GM18517 (cell line): ENCODE results near the gene HLA-DRA.

Source experiments
- ATAC-seq: cut with Tn5 transposase; IDR thresholded peaks from one replicate; pipeline ENCODE4 v1.9.1; 2021; ENCODE audit warnings: mild to moderate bottlenecking, moderate library complexity; ENCODE audit not compliant: unreplicated experiment

Gene HLA-DRA

DNA sequence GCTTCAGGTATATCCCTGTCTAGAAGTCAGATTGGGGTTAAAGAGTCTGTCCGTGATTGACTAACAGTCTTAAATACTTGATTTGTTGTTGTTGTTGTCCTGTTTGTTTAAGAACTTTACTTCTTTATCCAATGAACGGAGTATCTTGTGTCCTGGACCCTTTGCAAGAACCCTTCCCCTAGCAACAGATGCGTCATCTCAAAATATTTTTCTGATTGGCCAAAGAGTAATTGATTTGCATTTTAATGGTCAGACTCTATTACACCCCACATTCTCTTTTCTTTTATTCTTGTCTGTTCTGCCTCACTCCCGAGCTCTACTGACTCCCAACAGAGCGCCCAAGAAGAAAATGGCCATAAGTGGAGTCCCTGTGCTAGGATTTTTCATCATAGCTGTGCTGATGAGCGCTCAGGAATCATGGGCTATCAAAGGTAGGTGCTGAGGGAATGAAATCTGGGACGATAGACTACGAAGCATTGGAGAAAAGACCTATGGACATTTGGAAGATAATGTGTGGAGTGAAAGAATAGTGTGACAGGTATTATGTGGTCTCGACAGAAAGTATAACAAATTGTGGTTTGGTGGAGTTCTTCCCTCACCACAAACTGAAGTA is at the start of gene HLA-DRA:
TSS of gene HLA-DRA (plus strand) at position 286 of the 613 bp plus-strand sequence. CDS start at position 350, 64 bp downstream.
- ATAC-seq = peak; percentile 70

DNA sequence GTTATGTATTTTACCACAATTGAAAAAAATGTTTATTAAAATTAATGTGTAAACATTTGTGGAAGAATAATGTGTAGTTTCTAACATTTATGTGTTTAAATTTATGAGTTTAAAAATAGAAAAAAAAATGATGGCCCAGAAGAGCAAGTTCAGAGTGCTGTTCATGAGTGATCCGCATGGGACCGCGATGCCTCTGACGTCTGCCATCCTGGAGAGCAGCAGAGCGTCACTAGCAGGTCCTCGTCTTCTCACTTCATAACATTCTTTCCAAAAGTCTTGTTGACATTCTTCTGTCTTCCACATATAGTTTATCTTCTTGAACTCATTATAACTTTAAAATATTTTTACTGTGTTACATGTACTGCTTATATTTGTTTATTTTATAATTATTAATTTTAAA is 48.2 kb upstream of the HLA-DRA start:
- ATAC-seq = no peak

DNA sequence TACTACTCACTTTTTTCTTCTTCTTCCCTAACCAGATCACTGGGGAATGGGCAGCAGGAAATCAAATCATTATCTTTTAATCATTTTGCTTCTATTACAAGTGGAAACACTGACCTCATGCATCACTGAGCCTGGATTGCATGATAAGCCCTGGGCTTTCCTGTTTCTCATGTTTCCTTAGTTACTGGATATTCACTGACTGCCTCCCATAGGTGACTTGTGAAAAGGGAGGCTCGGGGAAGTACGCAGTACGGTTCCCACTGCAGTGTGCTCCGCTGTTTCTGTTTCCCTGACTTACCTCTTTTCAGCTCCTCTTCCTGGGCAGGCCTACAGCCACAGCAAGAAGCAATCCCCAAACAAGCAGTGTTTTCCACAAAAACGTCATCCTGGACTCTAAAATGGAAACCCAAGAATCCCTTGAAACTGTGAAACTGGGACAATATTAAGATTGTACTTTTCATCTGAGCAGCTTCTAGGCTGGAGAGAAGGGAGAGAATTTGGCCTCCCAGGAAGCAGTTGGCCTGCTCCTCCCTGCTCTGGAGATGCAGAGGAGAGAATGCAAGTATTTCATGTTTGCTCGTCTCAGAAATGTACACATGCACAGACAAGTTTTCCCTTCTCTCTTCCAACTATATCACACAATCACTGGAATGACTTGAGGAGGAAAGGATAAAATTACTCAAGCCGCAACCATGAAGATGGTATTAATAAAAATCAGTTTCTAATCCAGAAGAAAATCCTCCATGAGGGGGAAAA is 45.8 kb upstream of the HLA-DRA start:
- ATAC-seq = no peak

DNA sequence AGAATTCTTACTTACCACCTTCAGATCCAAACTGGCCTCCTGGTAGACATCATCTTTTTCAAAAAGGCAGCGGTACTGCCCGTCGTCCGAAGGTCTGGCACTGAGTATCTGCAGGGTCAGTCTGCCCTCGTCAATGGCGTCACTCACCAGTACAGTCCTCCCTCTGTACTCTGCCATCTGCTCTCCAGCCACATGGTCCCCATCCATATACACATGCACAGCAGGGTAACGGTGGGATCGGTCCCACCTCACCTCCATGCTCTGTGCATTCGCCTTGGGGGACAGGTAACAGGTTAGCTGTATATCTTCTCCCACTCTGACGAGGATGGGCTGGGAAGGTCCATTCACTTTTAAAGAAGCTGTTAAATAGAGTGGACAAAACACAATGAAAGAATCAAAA is 43.7 kb upstream of the HLA-DRA start:
- ATAC-seq = no peak

DNA sequence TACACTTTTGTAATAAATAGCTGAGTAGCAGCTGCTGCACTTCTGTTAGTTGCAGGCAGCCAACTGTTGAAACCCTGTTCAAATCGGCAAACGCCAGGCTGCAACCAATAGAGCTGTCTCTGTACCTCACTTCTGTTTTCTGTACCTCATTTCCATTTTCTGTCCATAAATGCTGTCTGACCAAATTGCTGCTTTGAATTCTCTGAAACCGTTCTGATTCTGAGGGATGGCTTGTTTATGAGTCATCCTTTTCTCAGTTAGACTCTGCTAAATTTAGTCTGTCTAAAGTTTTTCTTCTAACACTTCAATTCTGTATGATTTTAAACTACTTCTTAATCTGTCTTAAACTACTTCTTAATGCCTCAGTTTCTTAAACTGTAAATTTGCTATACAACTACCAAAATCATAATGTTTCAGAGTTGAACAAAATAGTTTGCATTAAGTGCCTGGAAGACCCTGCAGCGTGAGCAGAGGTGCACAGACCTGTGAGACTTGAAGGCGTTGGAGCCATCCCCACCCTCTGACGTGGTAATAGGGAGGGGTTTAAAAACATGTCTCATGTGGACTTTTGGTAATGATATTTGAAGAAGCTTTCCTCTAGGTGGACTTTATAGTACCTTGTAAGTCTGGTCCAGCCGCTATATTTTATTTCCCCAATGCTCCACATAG is 42.3 kb upstream of the HLA-DRA start:
- peak; percentile 87 for ATAC-seq

DNA sequence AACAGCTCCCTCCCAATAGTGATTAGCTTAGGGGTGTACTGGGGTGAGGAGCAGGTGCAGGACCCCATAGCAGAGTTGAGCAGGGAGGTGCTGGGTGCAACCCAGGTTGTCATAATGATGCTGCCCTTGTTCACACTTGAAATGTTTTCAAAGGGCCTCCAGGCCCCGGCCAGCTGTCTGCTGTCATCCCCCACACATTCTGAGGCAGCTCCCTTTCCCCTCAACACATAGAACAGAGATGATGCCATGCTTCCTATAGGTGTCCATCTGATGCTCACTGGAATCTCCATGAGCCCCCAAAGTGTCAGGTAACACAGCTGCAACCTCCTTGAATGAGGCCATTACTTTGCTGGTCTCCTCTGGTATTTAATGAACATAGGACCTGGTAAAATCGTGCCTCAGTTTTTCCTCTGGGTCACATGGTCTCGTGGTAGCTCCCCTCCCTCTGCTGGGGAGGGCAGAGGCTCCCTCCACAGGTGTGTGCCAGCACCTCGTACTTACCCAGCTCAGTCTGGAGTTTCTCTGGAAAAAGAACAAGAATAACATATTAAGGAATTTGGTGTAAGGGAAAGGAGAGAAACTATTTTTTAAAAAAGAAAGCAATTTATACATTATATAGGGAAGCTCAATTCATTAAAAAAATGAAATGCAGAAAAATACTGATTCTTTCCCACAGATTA is 38.3 kb upstream of the HLA-DRA start:
- no peak for ATAC-seq

DNA sequence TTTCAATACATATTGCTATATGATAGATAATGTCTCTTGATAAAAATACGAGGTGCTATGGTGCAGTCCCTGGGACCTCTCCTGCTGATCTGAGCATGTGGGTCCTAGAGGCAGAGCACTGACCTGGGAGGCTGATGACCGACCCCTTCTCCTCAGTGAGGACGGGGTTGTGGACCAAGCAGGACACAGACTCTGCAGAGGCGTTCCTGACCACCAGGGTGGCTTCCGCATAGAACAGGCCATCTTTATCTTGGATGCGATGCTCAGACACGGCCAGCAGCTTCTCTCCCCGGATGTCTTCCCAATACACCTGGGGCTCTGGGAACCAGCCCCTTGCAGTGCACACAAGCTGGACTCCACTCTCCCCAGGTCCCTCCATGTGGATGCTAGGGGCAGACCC is 36.9 kb upstream of the HLA-DRA start:
- no peak for ATAC-seq

DNA sequence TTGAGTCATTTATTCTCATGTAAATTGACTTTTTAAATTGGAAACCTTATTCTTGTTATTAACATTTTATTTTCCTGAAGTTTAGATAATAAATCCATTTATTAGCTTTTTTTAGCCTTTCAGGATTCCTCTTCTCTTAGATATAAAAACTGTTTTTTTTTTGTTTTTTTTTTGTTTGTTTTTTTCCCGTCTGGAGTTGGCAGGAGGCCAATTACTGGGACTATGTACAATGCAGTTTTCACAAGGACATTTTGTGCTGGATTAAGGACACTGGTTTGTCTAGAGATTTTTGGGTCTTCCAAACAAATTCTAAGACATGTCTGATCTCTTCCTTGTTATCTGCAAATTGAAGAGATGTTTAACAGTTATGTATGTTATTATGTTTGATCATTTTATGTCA is 34.0 kb upstream of the HLA-DRA start:
- no peak for ATAC-seq

DNA sequence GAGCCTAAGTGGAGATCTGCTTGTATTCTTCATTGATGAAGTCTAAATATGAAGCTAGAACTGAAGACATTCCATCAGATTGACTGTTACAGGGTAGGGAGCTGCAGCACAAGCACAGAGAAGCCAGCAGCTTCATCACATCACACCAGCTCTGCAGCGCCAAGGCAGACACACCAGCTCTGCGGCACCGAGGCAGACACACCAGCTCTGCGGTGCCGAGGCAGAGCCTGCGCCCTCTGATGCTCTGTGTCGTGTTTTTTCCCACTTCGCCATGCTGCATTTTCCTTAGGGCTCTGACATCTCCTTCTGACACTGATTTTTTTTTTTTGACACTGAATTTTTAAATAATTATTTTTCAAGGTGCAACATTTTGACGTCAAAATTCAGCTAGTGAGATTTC is 33.5 kb upstream of the HLA-DRA start:
- no peak for ATAC-seq

DNA sequence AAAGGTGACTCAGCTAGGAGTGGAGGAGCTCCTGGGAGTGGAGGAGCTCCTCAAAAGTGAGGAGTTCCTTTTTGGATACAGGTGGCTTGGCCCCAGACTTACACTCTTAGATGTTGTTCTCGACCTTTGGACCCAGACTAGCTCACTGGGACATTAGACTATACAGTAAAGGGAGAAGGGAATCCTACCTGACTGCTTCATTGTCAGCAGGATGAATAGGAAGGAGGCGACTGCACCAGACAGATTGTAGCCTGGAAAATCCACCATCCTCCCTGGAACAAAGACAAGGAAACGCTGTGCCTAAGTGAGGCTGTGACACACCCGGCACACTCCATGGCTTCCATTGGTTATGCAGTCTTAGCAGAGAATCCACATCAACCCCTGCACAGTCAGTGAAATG is 32.8 kb upstream of the HLA-DRA start, which contains the start of gene BTNL2:
TSS of gene BTNL2 (minus strand) at position 325 of the 400 bp plus-strand sequence. CDS start at position 267, 58 bp downstream.
- ATAC-seq = no peak

DNA sequence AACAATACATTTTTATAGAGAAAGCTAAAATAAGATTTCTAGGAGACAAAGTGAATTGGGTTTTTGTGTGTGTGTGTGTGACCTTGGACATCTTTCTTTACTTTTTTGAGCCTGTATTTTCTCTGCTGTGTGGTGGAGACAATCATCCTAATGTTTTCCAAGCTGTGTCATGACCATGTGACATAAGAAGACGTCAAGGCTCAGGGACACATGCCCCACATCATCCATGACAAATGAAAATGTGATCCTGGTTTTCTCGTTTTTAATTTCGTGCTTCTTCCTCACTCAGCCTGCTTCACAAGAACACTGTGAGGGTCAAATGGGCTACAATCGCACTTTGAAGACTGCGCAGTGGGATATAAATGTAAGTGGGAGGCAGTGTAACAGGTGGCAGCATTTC is 28.8 kb upstream of the HLA-DRA start:
- no peak for ATAC-seq

DNA sequence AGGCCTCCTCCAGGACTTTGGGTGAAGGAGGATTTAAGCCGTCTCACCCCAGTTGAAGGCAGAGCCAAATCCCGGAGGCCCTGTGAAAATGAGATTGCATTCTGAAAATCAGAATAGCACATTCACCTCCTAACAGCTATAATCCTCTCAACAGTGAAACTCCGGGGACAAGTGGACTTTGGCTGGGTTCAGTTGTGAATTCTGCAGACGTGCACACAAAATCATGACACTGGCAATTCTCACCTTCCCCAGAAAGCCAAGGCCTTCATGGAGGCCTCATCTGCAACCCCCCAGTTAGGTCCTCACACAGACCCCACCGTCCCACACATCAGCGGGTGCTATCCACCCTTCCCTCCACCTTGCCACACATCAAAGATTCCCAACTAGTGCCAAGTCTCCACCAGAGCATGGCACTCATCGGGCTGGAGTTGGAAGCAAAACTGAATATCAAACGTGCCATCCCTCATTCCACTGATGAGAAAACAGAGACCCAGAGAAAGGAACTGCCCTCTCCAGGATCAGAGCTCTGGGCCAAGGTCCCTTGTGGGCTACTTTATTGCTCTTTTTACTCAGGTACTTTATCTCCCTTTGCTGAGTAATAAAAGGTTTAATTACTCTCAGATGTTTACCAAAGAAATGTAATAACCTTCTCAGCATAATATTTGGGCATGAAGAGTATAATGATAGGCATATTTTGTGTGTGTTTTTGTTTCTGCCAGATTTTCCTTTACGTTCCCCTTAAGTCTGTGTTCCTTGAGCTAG is 27.9 kb upstream of the HLA-DRA start:
- ATAC-seq = no peak

DNA sequence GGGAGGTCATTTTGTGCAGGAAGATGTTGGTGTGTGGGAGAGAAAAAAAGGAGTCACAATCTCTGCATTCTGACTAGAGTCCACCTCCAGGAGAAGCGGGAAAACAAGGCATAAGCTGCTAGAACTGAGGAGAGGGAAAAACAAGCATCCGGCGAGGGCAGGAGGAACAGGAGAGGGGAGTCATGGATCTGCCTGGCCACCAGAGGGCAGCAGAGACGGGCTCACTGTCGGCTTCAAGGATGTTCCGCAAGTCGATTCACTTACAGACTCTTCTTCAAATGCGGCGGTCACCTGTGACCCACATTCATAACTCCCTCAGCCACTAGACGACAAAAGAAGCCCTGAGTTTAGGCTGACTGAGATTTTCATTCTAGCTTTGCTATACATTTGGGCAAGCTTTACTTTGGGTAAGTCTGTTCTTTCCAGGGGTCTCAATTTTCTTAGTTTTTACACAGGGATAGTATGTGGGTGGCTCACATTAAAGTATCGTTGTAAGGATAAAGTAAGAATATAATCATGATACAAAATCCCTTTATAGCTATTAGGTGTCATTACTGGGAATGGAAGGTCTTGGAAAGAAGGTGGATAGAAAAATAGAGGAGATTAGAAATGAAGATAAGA is 26.1 kb upstream of the HLA-DRA start:
- no peak for ATAC-seq

DNA sequence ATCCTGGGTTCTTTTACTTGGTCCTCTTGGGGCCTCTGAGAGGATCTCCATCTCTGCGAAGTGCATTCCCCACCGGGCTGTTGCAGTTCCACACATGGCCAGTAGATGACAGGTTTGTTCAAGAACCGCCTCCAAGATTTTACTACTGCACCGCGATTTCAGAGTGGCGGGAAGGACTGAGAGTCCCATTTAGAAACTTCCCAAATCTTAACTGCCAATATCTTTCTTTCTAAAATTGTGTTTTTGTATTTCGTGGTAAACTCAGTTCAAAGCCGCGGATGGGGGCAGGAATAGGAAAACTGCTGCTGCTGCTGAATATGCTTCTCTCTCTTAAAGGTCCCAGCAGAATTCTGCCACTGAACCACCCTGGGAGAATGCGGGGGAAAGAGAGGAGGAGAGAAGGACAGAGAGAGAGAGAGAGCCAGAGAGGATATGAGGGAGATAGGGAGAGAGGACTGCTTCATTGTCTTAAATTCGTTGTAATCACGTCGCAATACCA is 24.1 kb upstream of the HLA-DRA start:
- no peak for ATAC-seq

DNA sequence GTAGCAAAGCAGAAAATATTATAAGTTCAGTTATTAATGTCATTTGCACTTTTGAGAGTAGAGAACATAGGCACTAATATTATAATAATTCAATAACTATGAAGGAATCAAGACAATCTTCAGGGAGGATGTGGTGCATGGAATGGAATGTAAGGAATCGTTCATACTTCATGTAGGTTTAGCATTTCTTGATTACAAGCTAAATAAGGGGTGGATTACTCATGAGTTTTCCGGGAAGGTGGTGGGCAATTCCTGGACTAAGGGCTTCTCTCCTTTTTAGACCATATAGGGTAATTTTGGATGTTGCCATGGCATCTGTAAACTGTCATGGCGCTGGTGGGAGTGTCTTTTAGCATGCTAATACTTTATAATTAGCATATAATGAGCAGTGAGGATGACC is 23.7 kb upstream of the HLA-DRA start:
- ATAC-seq = no peak

DNA sequence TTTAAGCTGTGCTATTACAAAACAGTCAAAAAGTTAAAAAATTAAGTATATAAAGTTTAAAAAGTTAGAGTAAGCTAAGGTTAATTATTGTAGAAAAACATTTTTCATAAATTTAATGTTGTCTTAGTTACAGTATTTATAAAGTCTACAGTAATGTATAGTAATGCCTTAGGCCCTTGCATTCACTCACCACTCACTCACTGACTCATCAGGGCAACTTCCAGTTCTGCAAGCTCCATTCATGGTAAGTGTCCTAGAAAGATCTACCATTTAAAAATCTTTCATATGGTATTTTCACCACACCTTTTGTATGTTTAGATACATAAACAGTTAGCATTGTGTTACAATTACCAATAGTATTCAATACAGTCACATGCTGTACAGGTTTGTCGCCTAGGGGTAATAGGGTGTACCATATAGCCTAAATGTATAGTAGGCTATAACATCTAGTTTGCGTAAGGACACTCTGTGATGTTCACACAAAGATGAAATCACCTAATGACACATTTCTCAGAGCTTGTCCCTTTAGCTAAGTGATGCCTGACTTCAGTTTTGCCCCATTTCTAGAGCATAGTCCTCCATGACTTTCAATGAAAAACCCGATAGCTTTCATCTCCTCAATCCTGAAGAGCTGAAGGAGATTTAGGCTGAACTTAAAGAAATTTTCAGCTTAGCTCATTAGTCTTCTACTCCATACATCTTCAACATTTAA is 14.9 kb upstream of the HLA-DRA start:
- no peak for ATAC-seq

DNA sequence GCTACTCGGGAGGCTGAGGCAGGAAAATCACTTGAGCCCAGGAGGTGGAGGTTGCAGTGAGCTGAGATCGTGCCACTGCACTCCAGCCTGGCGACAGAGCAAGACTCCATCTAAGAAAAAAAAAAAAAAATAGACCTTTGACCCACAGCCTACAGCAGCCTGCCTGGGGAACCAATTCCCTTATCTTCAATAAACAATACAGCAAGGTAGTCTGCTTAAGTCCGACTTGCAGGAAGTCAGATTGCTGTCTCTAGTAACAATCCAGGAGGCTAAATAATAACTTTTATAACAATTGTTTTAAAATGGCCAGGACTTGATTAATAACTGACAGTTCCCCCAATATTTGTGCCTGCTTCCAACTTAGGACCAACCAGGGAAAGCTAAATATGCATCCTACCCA is 13.3 kb upstream of the HLA-DRA start:
- ATAC-seq = no peak

DNA sequence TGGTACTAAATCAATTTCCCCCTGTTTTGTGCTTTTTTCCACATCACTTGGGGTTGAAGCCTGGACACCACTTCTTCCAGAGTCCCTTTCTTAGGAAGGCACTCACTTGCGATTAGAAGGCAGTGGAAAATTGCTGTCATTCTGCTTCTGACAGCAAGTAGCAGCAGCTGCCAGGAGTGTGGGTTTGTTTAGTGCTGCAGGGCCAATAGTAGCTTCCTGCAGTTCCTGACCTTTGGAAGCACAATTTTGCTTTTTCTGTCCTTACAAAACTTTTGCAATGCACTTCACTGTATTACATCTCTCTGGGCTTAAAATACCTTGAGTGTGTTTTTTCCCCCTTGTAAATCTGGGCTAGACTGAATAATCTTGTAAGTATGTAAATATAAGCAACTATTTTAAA is 12.5 kb upstream of the HLA-DRA start:
- ATAC-seq = no peak

DNA sequence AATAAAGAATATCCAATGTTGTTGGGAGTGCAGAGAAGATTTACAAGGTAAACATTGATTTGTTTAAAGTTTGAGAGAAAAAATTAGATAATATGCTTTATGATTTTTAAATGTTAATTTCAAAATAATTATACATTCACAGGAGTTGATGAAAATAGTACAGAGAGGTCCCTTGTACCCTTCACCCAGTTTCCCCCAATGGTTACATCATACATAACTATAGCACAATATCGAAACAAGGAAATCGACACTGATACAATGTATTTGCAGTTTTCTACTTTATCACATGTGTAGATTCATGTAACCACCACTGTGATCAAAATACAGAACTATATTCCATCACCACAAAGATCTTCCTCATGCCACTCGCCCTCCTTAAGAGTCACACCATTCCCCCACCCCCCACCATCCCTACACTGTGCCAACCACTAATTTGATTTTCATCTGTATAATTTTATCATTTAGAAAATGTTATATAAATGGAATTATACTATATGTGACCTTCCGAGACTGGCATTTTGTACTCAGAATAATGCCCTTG is 11.7 kb upstream of the HLA-DRA start:
- no peak for ATAC-seq
